Measurements from ENCODE around the gene PRMT2. TPM values are rescaled to one million over a fixed set of nuclear protein-coding genes. Genes with fewer than 3 reads are reported as not detected.

Gene PRMT2
- total RNA-seq, 1 experiment from 2014 or later: 64.5 TPM

- peaks cover 26% of the 10 kb centered on the region for H3K79me2 ChIP-seq (ENCODE audit: low read depth)
- TF ChIP-seq EZH2 (IDR thresholded peaks at IDR 0.05; ENCODE audit: low read depth) (no peak), CTCF (conservative IDR thresholded peaks at IDR 0.05) (no peak)
- peak overlapping the region; percentile 78 for H2AFZ ChIP-seq
- intact Hi-C loops (cut with micrococcal nuclease; ENCODE audit: unreplicated experiment): no loop called here
- no peaks in the 10 kb centered on the region for H3K9me3 ChIP-seq (ENCODE audit: insufficient read depth, low read depth)
- peak in 1 of 2 experiments; percentile 44 for DNase-seq
- H3K4me1 ChIP-seq (replicated peaks; ENCODE audit: insufficient read depth): peaks cover 14% of the 10 kb centered on the region
- TSS peak; percentile 91 for BruUV-seq (replicated peaks)
- H3K27ac ChIP-seq: peak overlapping the region; percentile 91
- peak overlapping the region; percentile 78 for H3K4me2 ChIP-seq
- H3K4me3 ChIP-seq: peak overlapping the region; percentile 96
- no peaks in the 10 kb centered on the region for H3K36me3 ChIP-seq (ENCODE audit: low read depth)
- ChIA-PET POLR2A (ENCODE audit: unreplicated experiment) (interaction anchor here (0.7 kb wide), 1 partner anchor 33 kb away, joined by 4 read pairs; no protein-coding TSS in a partner anchor), CTCF (interaction anchor here (0.6 kb wide), 1 partner anchor 10 kb away, joined by 4 read pairs; no protein-coding TSS in a partner anchor)
- no peaks in the 10 kb centered on the region for H3F3A ChIP-seq (ENCODE audit: insufficient read depth, low read depth)
- H3K27me3 ChIP-seq (ENCODE audit: insufficient read depth, low read depth): no peaks in the 10 kb centered on the region
- H4K20me1 ChIP-seq (ENCODE audit: insufficient read depth): no peaks in the 10 kb centered on the region
- H3K9me2 ChIP-seq (ENCODE audit: insufficient read depth): no peaks in the 10 kb centered on the region
Measured at GRCh38 chr21:46634966-46635323, 529 bp upstream of the PRMT2 start.

GRCh38 chr21:46636181-46636512 is 673 bp downstream of the PRMT2 start:
- Histone ChIP-seq H3K36me3 (ENCODE audit: low read depth) (no peaks in the 10 kb centered on the region), H2AFZ (peak overlapping the region; percentile 77), H3F3A (ENCODE audit: insufficient read depth, low read depth) (no peaks in the 10 kb centered on the region), H3K4me1 (replicated peaks; ENCODE audit: insufficient read depth) (peaks cover 14% of the 10 kb centered on the region), H3K9me2 (ENCODE audit: insufficient read depth) (no peaks in the 10 kb centered on the region), H3K27ac (peak overlapping the region; percentile 91), H3K27me3 (ENCODE audit: insufficient read depth, low read depth) (no peaks in the 10 kb centered on the region), H4K20me1 (ENCODE audit: insufficient read depth) (no peaks in the 10 kb centered on the region), H3K79me2 (ENCODE audit: low read depth) (peaks cover 26% of the 10 kb centered on the region), H3K4me2 (peak overlapping the region; percentile 81), H3K4me3 (peak overlapping the region; percentile 96), H3K9me3 (ENCODE audit: insufficient read depth, low read depth) (no peaks in the 10 kb centered on the region)
- no TSS peak for BruUV-seq (replicated peaks)
- ChIA-PET CTCF (no interaction called here), POLR2A (ENCODE audit: unreplicated experiment) (interaction anchor here (0.5 to 0.6 kb wide), 2 partner anchors 34 to 486 kb away, joined by 3 to 6 read pairs; no protein-coding TSS in a partner anchor)
- TF ChIP-seq EZH2 (IDR thresholded peaks at IDR 0.05; ENCODE audit: low read depth): no peak
- no peak for TF ChIP-seq CTCF (conservative IDR thresholded peaks at IDR 0.05)
- intact Hi-C loops (cut with micrococcal nuclease; ENCODE audit: unreplicated experiment): no loop called here
- DNase-seq: no peak

- H3K9me3 ChIP-seq (ENCODE audit: insufficient read depth, low read depth): no peaks in the 10 kb centered on the region
- H4K20me1 ChIP-seq (ENCODE audit: insufficient read depth): no peaks in the 10 kb centered on the region
- no peaks in the 10 kb centered on the region for H3K36me3 ChIP-seq (ENCODE audit: low read depth)
- peak overlapping the region; percentile 96; the same call in 1 of the 2 replicates for H3K4me3 ChIP-seq
- DNase-seq: no peak
- CTCF ChIA-PET: no interaction called here
- H2AFZ ChIP-seq: no peak overlapping the region
- H3K79me2 ChIP-seq (ENCODE audit: low read depth): peaks cover 26% of the 10 kb centered on the region
- POLR2A ChIA-PET (ENCODE audit: unreplicated experiment): interaction anchor here (0.6 kb wide), 1 partner anchor 487 kb away, joined by 3 read pairs; no protein-coding TSS in a partner anchor
- no peak overlapping the region for H3K27ac ChIP-seq
- H3K27me3 ChIP-seq (ENCODE audit: insufficient read depth, low read depth): no peaks in the 10 kb centered on the region
- TF ChIP-seq EZH2 (IDR thresholded peaks at IDR 0.05; ENCODE audit: low read depth) (no peak), CTCF (conservative IDR thresholded peaks at IDR 0.05) (no peak)
- H3K4me1 ChIP-seq (replicated peaks; ENCODE audit: insufficient read depth): peaks cover 14% of the 10 kb centered on the region
- peak overlapping the region; percentile 81 for H3K4me2 ChIP-seq
- TSS peak; percentile 40 for BruUV-seq (replicated peaks)
- intact Hi-C loops (cut with micrococcal nuclease; ENCODE audit: unreplicated experiment): no loop called here
- H3F3A ChIP-seq (ENCODE audit: insufficient read depth, low read depth): no peaks in the 10 kb centered on the region
- H3K9me2 ChIP-seq (ENCODE audit: insufficient read depth): no peaks in the 10 kb centered on the region
Measured at GRCh38 chr21:46636550-46637285, 1.2 kb downstream of the PRMT2 start.
